NCI-H1417 (cell line): ENCODE results near the gene CDRT15.
"Not testable (repeated sequence)": the region's sequence is repeated elsewhere in the genome, so short reads cannot be mapped to it uniquely, and the experiment has no call there.

Experiments used
- DNase-seq, 3 experiments: peaks; one replicate each; lab custom pipeline; 2025; lab: John Stamatoyannopoulos, UW

The CDRT15 gene

GRCh38 chr17:14206891-14207290 is 29.8 kb downstream of the CDRT15 start:
- DNase-seq = no peak

GRCh38 chr17:14205992-14206461 is 30.6 kb downstream of the CDRT15 start:
- no peak for DNase-seq

- DNase-seq = no peak
Measured at GRCh38 chr17:14205380-14205779, 31.3 kb downstream of the CDRT15 start.

- no peak for DNase-seq
Measured at GRCh38 chr17:14204546-14204945, 32.1 kb downstream of the CDRT15 start.

GRCh38 chr17:14204084-14204483 is 32.6 kb downstream of the CDRT15 start:
- DNase-seq = no peak

- DNase-seq = no peak
Measured at GRCh38 chr17:14203388-14203787, 33.3 kb downstream of the CDRT15 start.

- no peak for DNase-seq
Measured at GRCh38 chr17:14202388-14203166, 34.1 kb downstream of the CDRT15 start.

- no peak for DNase-seq
Measured at GRCh38 chr17:14201988-14202380, 34.7 kb downstream of the CDRT15 start.

- no peak for DNase-seq
Measured at GRCh38 chr17:14201021-14201987, 35.4 kb downstream of the CDRT15 start.

GRCh38 chr17:14200354-14200753 is 36.3 kb downstream of the CDRT15 start:
- DNase-seq = no peak

- DNase-seq = no peak
Measured at GRCh38 chr17:14199601-14200000, 37.1 kb downstream of the CDRT15 start.

GRCh38 chr17:14198575-14198974 is 38.1 kb downstream of the CDRT15 start:
- no peak for DNase-seq

- peak in 2 of 3 experiments; percentile 14 to 54 for DNase-seq
Measured at GRCh38 chr17:14198013-14198412, 38.6 kb downstream of the CDRT15 start.

GRCh38 chr17:14197586-14197985 is 39.1 kb downstream of the CDRT15 start:
- no peak for DNase-seq

GRCh38 chr17:14197057-14197456 is 39.6 kb downstream of the CDRT15 start:
- no peak for DNase-seq

- DNase-seq = no peak
Measured at GRCh38 chr17:14196377-14196997, 40.2 kb downstream of the CDRT15 start.

GRCh38 chr17:14192636-14193344 is 43.9 kb downstream of the CDRT15 start:
- not testable (repeated sequence) for DNase-seq

- DNase-seq = not testable (repeated sequence)
Measured at GRCh38 chr17:14192039-14192438, 44.6 kb downstream of the CDRT15 start.

- peak in 1 of 3 experiments; percentile 60 for DNase-seq
Measured at GRCh38 chr17:14191469-14191868, 45.2 kb downstream of the CDRT15 start.

- not testable (repeated sequence) for DNase-seq
Measured at GRCh38 chr17:14190774-14191173, 45.9 kb downstream of the CDRT15 start.

GRCh38 chr17:14186443-14186842 is 50.2 kb downstream of the CDRT15 start:
- DNase-seq = not testable (repeated sequence)
